Activated gamma-delta T cell treated with anti-CD3 and anti-CD28 coated beads, Interleukin-2, amount 50 U/mL, for 16 hours (primary cell): Measurements from ENCODE around the gene TRIM41.
A peak's percentile ranks its signal among the peaks of the same experiment; 100 is the strongest.

Experiments
- DNase-seq: peaks from one replicate; pipeline ENCODE4 v3.0.0-alpha.2; 2020; ENCODE audit warnings: low read depth

TRIM41 gene

GRCh38 chr5:181233088-181233800, 10.2 kb downstream of the TRIM41 start:
- no peak for DNase-seq

GRCh38 chr5:181233801-181234454, 10.8 kb downstream of the TRIM41 start:
- no peak for DNase-seq

DNA sequence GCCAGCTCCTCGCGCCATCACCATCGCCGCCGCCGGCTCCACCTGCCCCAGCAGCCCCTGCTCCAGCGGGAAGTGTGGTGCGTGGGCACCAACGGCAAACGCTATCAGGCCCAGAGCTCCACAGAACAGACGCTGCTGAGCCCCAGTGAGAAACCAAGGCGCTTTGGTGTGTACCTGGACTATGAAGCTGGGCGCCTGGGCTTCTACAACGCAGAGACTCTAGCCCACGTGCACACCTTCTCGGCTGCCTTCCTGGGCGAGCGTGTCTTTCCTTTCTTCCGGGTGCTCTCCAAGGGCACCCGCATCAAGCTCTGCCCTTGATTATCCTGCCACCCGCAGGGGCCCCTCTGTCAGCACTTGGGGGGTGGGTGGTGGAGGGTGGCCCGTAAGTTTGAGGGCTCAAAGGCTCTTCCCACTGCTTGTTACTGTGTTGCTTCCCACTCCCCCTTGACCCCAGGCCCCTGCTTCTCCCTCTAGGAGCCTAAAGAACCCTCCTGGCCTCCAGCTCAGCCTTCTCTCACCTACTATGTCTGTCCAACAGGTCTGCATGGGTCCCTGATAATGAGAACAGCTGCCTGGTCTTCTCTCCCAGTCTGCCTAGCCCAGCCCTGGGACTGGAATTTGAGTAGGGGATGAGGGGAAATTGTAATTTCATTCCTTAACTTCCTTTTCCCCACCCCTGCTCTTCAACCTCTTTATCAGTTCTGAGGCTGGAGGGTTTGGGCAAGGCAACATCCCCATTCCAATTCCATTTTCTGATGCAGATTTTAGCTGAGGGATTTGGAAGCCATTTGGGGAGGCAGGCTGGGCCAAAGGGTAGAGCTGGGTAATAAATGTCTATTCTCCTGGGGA, 11.6 kb downstream of the TRIM41 start:
- no peak for DNase-seq

GRCh38 chr5:181235323-181235688, 12.2 kb downstream of the TRIM41 start:
- DNase-seq: no peak

DNA sequence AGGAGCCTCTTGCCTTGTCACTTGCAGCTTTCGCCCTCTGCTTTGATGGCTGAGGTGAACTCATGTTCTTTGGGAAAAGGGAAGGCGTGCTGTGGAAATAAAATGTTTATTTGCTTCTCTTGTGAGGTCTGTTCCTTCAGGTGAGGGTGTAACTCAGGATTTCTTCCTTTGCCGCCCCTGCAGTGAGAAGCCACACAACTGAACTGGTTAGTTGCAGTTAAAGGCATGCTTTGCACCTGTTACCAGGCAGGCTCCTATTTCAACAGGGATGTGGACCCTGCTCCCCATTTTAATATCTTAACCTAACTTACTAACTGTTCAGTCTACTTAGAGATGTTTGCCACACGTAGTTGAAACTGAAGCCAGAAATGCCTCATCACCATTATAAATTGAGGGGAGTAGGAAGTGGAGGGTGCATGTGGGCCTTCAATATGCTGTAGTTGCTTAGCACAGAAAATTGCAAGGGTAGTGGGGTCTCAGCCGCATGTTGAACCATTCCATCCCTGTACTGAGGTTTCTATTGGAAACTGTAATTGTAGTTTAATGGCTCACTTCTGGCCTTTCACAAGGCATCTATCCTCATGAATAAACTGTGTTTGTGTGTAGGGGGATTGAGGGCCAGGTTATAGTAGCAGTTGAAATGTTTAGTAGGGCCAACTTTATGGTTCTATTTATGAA, 12.7 kb downstream of the TRIM41 start:
- no peak for DNase-seq

DNA sequence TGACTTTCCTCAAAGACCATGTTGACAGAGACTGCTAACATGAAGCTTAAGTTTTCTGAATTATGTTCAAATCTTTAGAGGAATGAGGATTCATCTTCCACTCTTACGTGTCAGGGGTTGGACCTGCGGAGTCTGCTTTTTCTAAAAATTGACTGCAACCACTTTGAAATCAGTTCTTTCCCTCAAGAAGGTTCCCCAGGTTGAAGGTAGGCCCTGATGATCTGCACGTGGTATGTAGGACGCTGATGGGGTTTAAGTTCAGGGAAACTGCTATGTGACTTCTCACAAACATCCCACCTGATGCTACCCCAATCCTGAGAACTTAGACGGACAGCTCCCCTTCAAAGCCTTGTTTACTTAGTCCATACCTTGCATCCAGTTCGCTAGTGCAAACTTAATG, 13.4 kb downstream of the TRIM41 start:
- DNase-seq: no peak

DNA sequence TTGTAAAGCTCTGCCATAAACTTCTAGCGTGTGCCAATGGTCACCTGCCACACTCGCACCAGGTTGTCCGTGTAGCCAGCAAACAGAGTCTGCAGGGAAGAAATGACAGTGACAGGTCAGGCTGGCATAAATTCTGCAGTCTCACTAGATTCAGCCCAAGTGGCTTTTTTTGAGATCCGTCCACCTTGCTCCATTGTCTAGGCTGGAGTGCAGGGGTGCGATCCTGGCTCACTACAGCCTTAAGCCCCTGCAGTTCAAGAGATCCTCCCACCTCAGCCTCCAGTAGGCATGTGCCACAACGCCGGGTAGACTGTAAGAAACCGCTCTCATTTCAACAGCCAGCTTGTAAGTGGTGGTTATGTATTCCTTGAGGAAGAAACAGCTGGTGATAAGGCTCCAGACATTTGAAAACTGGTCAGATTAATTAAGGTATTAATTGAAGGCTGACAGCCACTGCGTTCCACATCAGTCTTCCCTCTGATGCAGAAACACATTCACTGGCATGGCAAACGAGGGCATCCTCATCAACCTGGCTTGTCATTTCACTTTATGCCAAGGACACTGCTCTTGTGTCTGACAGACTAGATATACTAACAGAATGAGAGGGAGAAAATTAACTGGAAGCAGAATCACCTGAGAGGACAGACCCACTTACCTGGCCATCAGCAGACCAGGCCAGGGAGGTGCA, 14.0 kb downstream of the TRIM41 start:
- DNase-seq: no peak

- no peak for DNase-seq
These were observed 14.8 kb downstream of the TRIM41 start for GRCh38 chr5:181237729-181238385.

GRCh38 chr5:181239062-181239663, 16.1 kb downstream of the TRIM41 start:
- no peak for DNase-seq

DNA sequence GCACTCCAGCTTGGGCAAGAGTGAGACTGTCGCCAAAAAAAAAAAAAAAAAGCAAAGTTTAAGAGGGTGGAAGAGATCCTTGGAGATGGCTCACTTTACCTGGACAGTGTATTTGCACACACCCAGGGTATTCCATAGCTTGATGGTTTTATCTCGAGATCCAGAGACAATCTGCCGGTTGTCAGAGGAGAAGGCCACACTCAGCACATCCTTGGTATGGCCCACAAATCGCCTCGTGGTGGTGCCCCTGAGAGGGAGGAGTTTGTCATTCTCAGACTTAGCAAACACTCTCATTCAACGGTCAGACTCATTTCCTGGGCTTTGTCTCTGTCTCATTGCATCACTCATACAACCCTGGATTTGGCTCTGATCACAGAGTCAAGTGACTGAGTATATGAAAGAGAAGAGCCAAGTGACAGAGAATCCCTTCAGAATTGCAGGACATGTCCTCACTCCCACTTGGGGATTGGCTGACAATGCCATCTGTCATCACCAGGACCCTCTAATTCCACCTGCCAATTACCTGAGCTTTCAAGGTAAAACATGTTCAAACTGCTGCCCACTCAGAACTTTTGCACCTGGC, 18.4 kb downstream of the TRIM41 start:
- DNase-seq: peak; percentile 26

DNA sequence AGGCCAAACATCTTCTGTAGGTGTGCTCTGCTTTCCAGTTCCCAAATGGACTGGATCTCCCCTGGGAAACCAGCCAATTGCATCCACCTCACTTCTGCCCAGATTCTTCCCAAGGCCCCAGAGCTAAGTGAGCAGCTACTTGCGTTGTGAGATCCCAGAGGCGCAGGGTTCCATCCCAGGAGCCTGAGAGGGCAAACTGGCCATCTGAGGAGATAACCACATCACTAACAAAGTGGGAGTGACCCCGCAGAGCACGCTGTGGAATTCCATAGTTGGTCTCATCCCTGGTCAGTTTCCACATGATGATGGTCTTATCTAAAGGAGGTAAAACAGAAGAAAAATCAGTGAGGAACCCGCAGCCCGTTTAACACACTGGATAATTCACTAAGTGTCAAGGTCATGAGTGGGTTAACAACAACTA, 19.0 kb downstream of the TRIM41 start:
- no peak for DNase-seq

GRCh38 chr5:181243018-181243563, 20.0 kb downstream of the TRIM41 start:
- DNase-seq: no peak

GRCh38 chr5:181243564-181244343, 20.7 kb downstream of the TRIM41 start, which contains the start of gene RACK1:
RACK1 (minus strand) TSS chr5:181243906; CDS start chr5:181243800, 106 bp downstream.
- DNase-seq: peak; percentile 87

- no peak for DNase-seq
These were observed 22.6 kb downstream of the TRIM41 start for GRCh38 chr5:181245427-181246275.

- DNase-seq: peak; percentile 56
These were observed 23.4 kb downstream of the TRIM41 start for GRCh38 chr5:181246276-181247049.

GRCh38 chr5:181248277-181248676, 25.2 kb downstream of the TRIM41 start:
- no peak for DNase-seq

GRCh38 chr5:181255276-181255675, 32.2 kb downstream of the TRIM41 start:
- no peak for DNase-seq
